HepG2 (cell line): Measurements from ENCODE around the gene DLL4. TPM values are rescaled to one million over a fixed set of nuclear protein-coding genes. Genes with fewer than 3 reads are reported as not detected.
A peak's percentile ranks its signal among the peaks of the same experiment; 100 is the strongest.

Experiments
- AFF4 ChIP-seq: sonication (generic); formaldehyde crosslinking; IDR thresholded peaks from 2 replicates; pipeline ENCODE4 v1.4.0; 2020; ENCODE audit warnings: missing genetic modification reagents
- ARNT ChIP-seq: fragments of 450-650 bp; IDR thresholded peaks from 2 replicates; pipeline ENCODE4 v1.6.1; 2017
- ATF3 ChIP-seq: sonication (generic); formaldehyde crosslinking; IDR thresholded peaks from 2 replicates; pipeline ENCODE4 v1.4.0; 2020; ENCODE audit warnings: missing genetic modification reagents
- BHLHE40 ChIP-seq: IDR thresholded peaks from 2 replicates; pipeline ENCODE4 v1.6.1; 2011; ENCODE audit warnings: low read length, improper control_type of control experiment
- CEBPG ChIP-seq: IDR thresholded peaks from 2 replicates; pipeline ENCODE4 v1.6.1; 2016
- ELF4 ChIP-seq: sonication (generic); formaldehyde crosslinking; IDR thresholded peaks from 2 replicates; pipeline ENCODE4 v1.5.0; 2020; ENCODE audit warnings: missing genetic modification reagents, mild to moderate bottlenecking, moderate library complexity, borderline replicate concordance
- FOXM1 ChIP-seq: sonication (generic); formaldehyde crosslinking; IDR thresholded peaks from 2 replicates; pipeline ENCODE4 v1.5.0; 2020; ENCODE audit warnings: missing genetic modification reagents
- FOXO1 ChIP-seq: sonication (generic); formaldehyde crosslinking; IDR thresholded peaks from 2 replicates; pipeline ENCODE4 v1.4.0; 2020; ENCODE audit warnings: missing genetic modification reagents
- GTF3A ChIP-seq: sonication (generic); formaldehyde crosslinking; conservative IDR thresholded peaks from 2 replicates; pipeline ENCODE4 v1.4.0; 2020; ENCODE audit warnings: mild to moderate bottlenecking, missing genetic modification reagents
- HOXD1 ChIP-seq: sonication (generic); formaldehyde crosslinking; IDR thresholded peaks from 2 replicates; pipeline ENCODE4 v1.5.0; 2020; ENCODE audit warnings: missing genetic modification reagents
- MTERF4 ChIP-seq: sonication (generic); formaldehyde crosslinking; IDR thresholded peaks from 2 replicates; pipeline ENCODE4 v1.8.0; 2023; ENCODE audit warnings: mild to moderate bottlenecking, missing genetic modification reagents
- PHF5A ChIP-seq: IDR thresholded peaks from one replicate; pipeline ENCODE4 v1.6.1; 2018; ENCODE audit warnings: low read depth, missing genetic modification reagents; ENCODE audit not compliant: unreplicated experiment
- PRMT3 ChIP-seq: sonication (generic); formaldehyde crosslinking; IDR thresholded peaks from 2 replicates; pipeline ENCODE4 v1.8.1; 2022; ENCODE audit warnings: low read depth, mild to moderate bottlenecking, moderate library complexity, missing genetic modification reagents, borderline replicate concordance
- SRF ChIP-seq: IDR thresholded peaks from 2 replicates; pipeline ENCODE4 v1.6.1; 2011; ENCODE audit warnings: mild to moderate bottlenecking, low read depth, low read length, moderate library complexity
- THAP8 ChIP-seq: sonication (generic); formaldehyde crosslinking; IDR thresholded peaks from 2 replicates; pipeline ENCODE4 v1.5.1; 2020; ENCODE audit warnings: missing genetic modification reagents, mild to moderate bottlenecking, borderline replicate concordance
- ZBTB7B ChIP-seq: sonication (generic); formaldehyde crosslinking; IDR thresholded peaks from 2 replicates; pipeline ENCODE4 v1.4.0; 2020; ENCODE audit warnings: missing genetic modification reagents
- ZFP62 ChIP-seq: sonication (generic); formaldehyde crosslinking; IDR thresholded peaks from 2 replicates; pipeline ENCODE4 v1.4.0; 2020; ENCODE audit warnings: missing genetic modification reagents
- ZFX ChIP-seq: sonication (generic); formaldehyde crosslinking; IDR thresholded peaks from 2 replicates; pipeline ENCODE4 v1.4.0; 2020; ENCODE audit warnings: mild to moderate bottlenecking, low read depth, missing genetic modification reagents, moderate library complexity
- ZNF235 ChIP-seq: sonication (generic); formaldehyde crosslinking; IDR thresholded peaks from 2 replicates; pipeline ENCODE4 v1.8.1; 2023; ENCODE audit warnings: mild to moderate bottlenecking, missing genetic modification reagents, borderline replicate concordance
- ZNF33B ChIP-seq: sonication (generic); formaldehyde crosslinking; IDR thresholded peaks from 2 replicates; pipeline ENCODE4 v1.5.1; 2020; ENCODE audit warnings: mild to moderate bottlenecking, missing genetic modification reagents
- ZNF580 ChIP-seq: IDR thresholded peaks from 2 replicates; pipeline ENCODE4 v1.6.1; 2016; ENCODE audit warnings: low read depth, borderline replicate concordance
- ZNF598 ChIP-seq: sonication (generic); formaldehyde crosslinking; IDR thresholded peaks from 2 replicates; pipeline ENCODE4 v1.5.1; 2020; ENCODE audit warnings: mild to moderate bottlenecking, missing genetic modification reagents, borderline replicate concordance
- ZNF678 ChIP-seq: sonication (generic); formaldehyde crosslinking; IDR thresholded peaks from 2 replicates; pipeline ENCODE4 v1.4.0; 2020; ENCODE audit warnings: mild to moderate bottlenecking, missing genetic modification reagents
- ZNF749 ChIP-seq: sonication (generic); formaldehyde crosslinking; IDR thresholded peaks from 2 replicates; pipeline ENCODE4 v1.8.0; 2022; ENCODE audit warnings: mild to moderate bottlenecking, missing genetic modification reagents, moderate library complexity, borderline replicate concordance
- ZNF775 ChIP-seq: sonication (generic); formaldehyde crosslinking; IDR thresholded peaks from 2 replicates; pipeline ENCODE4 v1.4.0; 2020; ENCODE audit warnings: missing genetic modification reagents, mild to moderate bottlenecking, moderate library complexity, borderline replicate concordance
- ZNF782 ChIP-seq: sonication (generic); formaldehyde crosslinking; IDR thresholded peaks from 2 replicates; pipeline ENCODE4 v1.4.0; 2020; ENCODE audit warnings: missing genetic modification reagents, mild to moderate bottlenecking, borderline replicate concordance
- polyA plus RNA-seq, 8 experiments: library from polyadenylated mRNA; depleted of rRNA in 3 of 8; stranded (reverse) in 7 of 8; unstranded in 1 of 8; fragments of >200 nt; fragmentation: Illumina TruSeq in 4 of 8; extraction: Trizol in 4 of 8; gene quantifications; 2 replicates each; pipeline versions ENCODE4 v1.2.1 to v1.2.3, GENCODE V29; 2011 to 2016; ENCODE audit warnings: low read depth in 4 of 8, missing spikeins in 1 of 8, mixed read lengths in 1 of 8; ENCODE audit not compliant: insufficient read depth in 1 of 8
- total RNA-seq, 5 experiments: library from RNA; depleted of rRNA; stranded (reverse); fragments of >200 nt; fragmentation: Illumina TruSeq; extraction: Trizol; gene quantifications; 2 replicates each; pipeline ENCODE4 v1.2.3, GENCODE V29; 2016; ENCODE audit warnings: low read depth in 1 of 5

DLL4 gene
- total and polyA plus RNA-seq, 2 of the 13 experiments (the other 11 are each of a cell fraction or from before 2014, with no cell fraction given), result 0.20 to 0.25 TPM

GRCh38 chr15:40894681-40895448, 34.3 kb upstream of the DLL4 start (continued):
- TF ChIP-seq AFF4 (CRISPR knock-in tag), result no peak
- TF ChIP-seq ZNF782 (CRISPR knock-in tag), result no peak
- no peak for TF ChIP-seq ZNF775 (CRISPR knock-in tag)
- TF ChIP-seq ZFX, result peak; percentile 79; the same call in 1 of the 2 replicates
- TF ChIP-seq FOXO1, result 0 out of 2 replicates have a peak, but pooled peaks have one; percentile 14
- no peak for TF ChIP-seq PHF5A (CRISPR knock-in tag)
- no peak for TF ChIP-seq ZFP62 (CRISPR knock-in tag)
- no peak for TF ChIP-seq MTERF4 (CRISPR knock-in tag)
- no peak for TF ChIP-seq GTF3A (CRISPR knock-in tag)
- no peak for TF ChIP-seq ZNF235
- no peak for TF ChIP-seq ZNF580 (CRISPR knock-in tag)
- TF ChIP-seq ZBTB7B (CRISPR knock-in tag), result no peak
- no peak for TF ChIP-seq ZNF598 (CRISPR knock-in tag)
- no peak for TF ChIP-seq THAP8 (CRISPR knock-in tag)
- TF ChIP-seq ELF4, result no peak; the same call in 1 of the 2 replicates
- no peak for TF ChIP-seq CEBPG
- no peak for TF ChIP-seq ZNF749 (CRISPR knock-in tag)
- TF ChIP-seq BHLHE40, result no peak
- TF ChIP-seq FOXM1 (CRISPR knock-in tag), result no peak
- 0 out of 2 replicates have a peak, but pooled peaks have one; percentile 15 for TF ChIP-seq ZNF678
- TF ChIP-seq ATF3, result no peak
- TF ChIP-seq ZNF33B (CRISPR knock-in tag), result no peak
- no peak for TF ChIP-seq PRMT3 (CRISPR knock-in tag)
- 0 out of 2 replicates have a peak, but pooled peaks have one; percentile 17 for TF ChIP-seq SRF
- TF ChIP-seq ARNT, result no peak
- TF ChIP-seq HOXD1, result no peak
